HCT116 (cell line): ENCODE measurements around the gene APH1B. TPM values are rescaled to one million over a fixed set of nuclear protein-coding genes. Genes with fewer than 3 reads are reported as not detected.

ENCODE experiments used
- ATAC-seq: fragments of 200-7000 bp; cut with Tn5 transposase; 2 replicates; pipeline ENCODE4 v1.9.1; 2020; ENCODE audit warnings: mild to moderate bottlenecking, moderate library complexity
- BruUV-seq: library from RNA; stranded (reverse); fragments of 400-500 nt; replicated peaks from 2 replicates; lab custom pipeline; 2021; lab: Mats Ljungman, UMichigan
- CTCF ChIA-PET: fragments of 300-600 bp; sonication (Branson Sonifier 250); formaldehyde crosslinking; loops from one replicate; lab custom pipeline; 2021; ENCODE audit warnings: antibody characterized with exemption; lab: Charles Lee
- POLR2A ChIA-PET: fragments of 300-600, 350-600 bp; sonication (Branson Sonifier 250); formaldehyde crosslinking; loops from one replicate; lab custom pipeline; 2021; ENCODE audit warnings: antibody characterized with exemption; lab: Charles Lee
- RAD21 ChIA-PET, 2 experiments: fragments of 300-600 bp; sonication (Branson Sonifier 250); formaldehyde crosslinking; loops; one replicate each; lab custom pipeline; 2023; ENCODE audit warnings: low total read pairs in 2 of 2; ENCODE audit not compliant: uncharacterized antibody in 2 of 2, unreplicated experiment in 2 of 2, low non-redundant PET in 1 of 2; lab: Charles Lee
- DNase-seq: peaks from one replicate; pipeline ENCODE4 v3.0.0-alpha.2; 2010; ENCODE audit warnings: low read depth, low spot score
- H2AFZ ChIP-seq: fragments of 200-600 bp; shearing (Covaris generic), sonication (generic); 2 replicates; pipeline ENCODE4 v1.6.1; 2017; ENCODE audit warnings: low read depth, mixed run types, mixed read lengths, antibody characterized with exemption, low read length; ENCODE audit not compliant: poor library complexity, severe bottlenecking
- H3K27ac ChIP-seq: 2 replicates; pipeline ENCODE4 v1.5.1; 2012; ENCODE audit warnings: low read depth, low read length
- H3K27me3 ChIP-seq: fragments of 200-600 bp; sonication (generic); 2 replicates; pipeline ENCODE4 v1.6.1; 2016; ENCODE audit warnings: mixed run types, low read length, mixed read lengths; ENCODE audit not compliant: insufficient read depth
- H3K36me3 ChIP-seq, 2 experiments: fragments of 200-500 bp in 1 of 2; fragments of 200-600 bp in 1 of 2; sonication (Bioruptor generic) in 1 of 2; sonication (generic) in 1 of 2; 2 replicates each; pipeline versions ENCODE4 v1.5.1 to v1.6.1; 2014 to 2016; ENCODE audit warnings: low read length in 2 of 2, inconsistent platforms in 1 of 2, mixed read lengths in 1 of 2, mixed run types in 1 of 2; ENCODE audit not compliant: insufficient read depth in 2 of 2, control insufficient read depth in 1 of 2
- H3K4me1 ChIP-seq, 2 experiments: fragments of 200-600 bp in 1 of 2; sonication (generic) in 1 of 2; 2 replicates each; pipeline versions ENCODE4 v1.5.1 to v1.6.1; 2012 to 2017; ENCODE audit warnings: low read length in 2 of 2, inconsistent platforms in 1 of 2, mild to moderate bottlenecking in 1 of 2, mixed read lengths in 1 of 2, mixed run types in 1 of 2, moderate library complexity in 1 of 2; ENCODE audit not compliant: insufficient read depth in 2 of 2, control insufficient read depth in 1 of 2
- H3K4me2 ChIP-seq: fragments of 200-600 bp; sonication (generic); 2 replicates; pipeline ENCODE4 v1.6.1; 2017; ENCODE audit warnings: mixed run types, low read length, mixed read lengths
- H3K4me3 ChIP-seq, 2 experiments: fragments of 200-600 bp in 1 of 2; sonication (generic) in 1 of 2; replicated peaks in 1 of 2; 2 replicates each; pipeline ENCODE4 v1.5.1; 2011 to 2016; ENCODE audit warnings: low read length in 2 of 2, control low read depth in 1 of 2, low read depth in 1 of 2, mild to moderate bottlenecking in 1 of 2, mixed read lengths in 1 of 2, mixed run types in 1 of 2
- H3K79me2 ChIP-seq: fragments of 200-600 bp; sonication (generic); 2 replicates; pipeline ENCODE4 v1.6.1; 2017; ENCODE audit warnings: mild to moderate bottlenecking, mixed run types, low read length, moderate library complexity, mixed read lengths; ENCODE audit not compliant: insufficient read depth
- H3K9ac ChIP-seq: fragments of 200-600 bp; sonication (generic); 2 replicates; pipeline ENCODE4 v1.6.1; 2016; ENCODE audit warnings: low read length, mixed read lengths
- H3K9me2 ChIP-seq: fragments of 200-600 bp; sonication (generic), shearing (Covaris generic); 2 replicates; pipeline ENCODE4 v1.6.1; 2017; ENCODE audit warnings: mixed run types, mild to moderate bottlenecking, moderate library complexity; ENCODE audit not compliant: insufficient read depth
- H3K9me3 ChIP-seq, 2 experiments: fragments of 200-500 bp in 1 of 2; fragments of 200-600 bp in 1 of 2; sonication (Bioruptor generic) in 1 of 2; sonication (generic) in 1 of 2; 2 replicates each; pipeline ENCODE4 v1.6.1; 2014 to 2017; ENCODE audit warnings: low read length in 2 of 2, mixed read lengths in 2 of 2, inconsistent platforms in 1 of 2, low read depth in 1 of 2, mild to moderate bottlenecking in 1 of 2, mixed run types in 1 of 2, moderate library complexity in 1 of 2; ENCODE audit not compliant: control insufficient read depth in 1 of 2, insufficient read depth in 1 of 2
- H4K20me1 ChIP-seq: fragments of 200-600 bp; sonication (generic), shearing (Covaris generic); 2 replicates; pipeline ENCODE4 v1.6.1; 2017; ENCODE audit warnings: mixed run types, mild to moderate bottlenecking, moderate library complexity; ENCODE audit not compliant: insufficient read depth
- ATF3 ChIP-seq: IDR thresholded peaks from 2 replicates; pipeline ENCODE4 v1.6.1; 2012
- CBX3 ChIP-seq: IDR thresholded peaks from 2 replicates; pipeline ENCODE4 v1.6.1; 2012; ENCODE audit warnings: low read depth
- EGR1 ChIP-seq: IDR thresholded peaks from 2 replicates; pipeline ENCODE4 v1.6.1; 2012; ENCODE audit warnings: low read depth
- FOSL1 ChIP-seq: IDR thresholded peaks from 2 replicates; pipeline ENCODE4 v1.6.1; 2012; ENCODE audit warnings: low read depth
- JUND ChIP-seq: IDR thresholded peaks from 2 replicates; pipeline ENCODE4 v1.6.1; 2012
- MAX ChIP-seq: IDR thresholded peaks from 2 replicates; pipeline ENCODE4 v1.6.1; 2012
- POLR2A ChIP-seq: IDR thresholded peaks from 2 replicates; pipeline ENCODE4 v1.7.0; 2011; ENCODE audit warnings: borderline replicate concordance; ENCODE audit not compliant: insufficient read depth, insufficient read length; ENCODE audit errors: extremely low read depth
- POLR2AphosphoS5 ChIP-seq: IDR thresholded peaks from 2 replicates; pipeline ENCODE4 v1.6.1; 2011; ENCODE audit warnings: mild to moderate bottlenecking, low read depth, low read length, moderate library complexity
- RAD21 ChIP-seq: IDR thresholded peaks from 2 replicates; pipeline ENCODE4 v1.6.1; 2012; ENCODE audit warnings: low read depth, mild to moderate bottlenecking
- SIN3A ChIP-seq: IDR thresholded peaks from 2 replicates; pipeline ENCODE4 v1.6.1; 2012; ENCODE audit warnings: low read depth
- SP1 ChIP-seq: IDR thresholded peaks from 2 replicates; pipeline ENCODE4 v1.6.1; 2012; ENCODE audit warnings: low read depth
- SRF ChIP-seq: IDR thresholded peaks from 2 replicates; pipeline ENCODE4 v1.6.1; 2012; ENCODE audit warnings: low read depth
- TCF7L2 ChIP-seq: IDR thresholded peaks from 2 replicates; pipeline ENCODE4 v1.7.0; 2011; ENCODE audit warnings: borderline replicate concordance, inconsistent platforms; ENCODE audit not compliant: insufficient read depth, insufficient read length; ENCODE audit errors: extremely low read depth
- ZFX ChIP-seq: fragments of 450-650 bp; IDR thresholded peaks from 2 replicates; pipeline ENCODE4 v1.6.1; 2017
- intact Hi-C: fragments of 100-400 bp; cut with micrococcal nuclease; formaldehyde crosslinking; loops from 2 replicates; pipeline ENCODE4 v1.10.0; 2022
- total RNA-seq: library from RNA; stranded (reverse); gene quantifications from one replicate; pipeline ENCODE4 v1.2.1, GENCODE V29; 2021; ENCODE audit not compliant: unreplicated experiment
- TF ChIP-seq, protein P1 (sequence below): IDR thresholded peaks from 2 replicates; pipeline ENCODE4 v1.6.1; 2011; ENCODE audit warnings: mild to moderate bottlenecking, low read length, moderate library complexity; ENCODE audit not compliant: insufficient replicate concordance; ENCODE audit errors: extremely low read depth
- TF ChIP-seq, protein P2 (sequence below): IDR thresholded peaks from 2 replicates; pipeline ENCODE4 v1.6.1; 2012; ENCODE audit warnings: low read depth
- TF ChIP-seq, protein P3 (sequence below), 3 experiments: fragments of 200-600 bp in 1 of 3; sonication (generic) in 1 of 3; IDR thresholded peaks in 2 of 3; conservative IDR thresholded peaks in 1 of 3; 2 replicates each; pipeline ENCODE4 v1.5.1; 2012 to 2017; ENCODE audit warnings: low read depth in 2 of 3, low read length in 2 of 3, antibody characterized with exemption in 1 of 3, borderline replicate concordance in 1 of 3, control low read depth in 1 of 3, mild to moderate bottlenecking in 1 of 3, mixed read lengths in 1 of 3, mixed run types in 1 of 3, moderate library complexity in 1 of 3; ENCODE audit not compliant: insufficient read depth in 1 of 3

The APH1B gene
- total RNA-seq, 1 experiment from 2014 or later, result 8.5 TPM

- no peaks in the 10 kb centered on the region for H3K27me3 ChIP-seq
- H3K27ac ChIP-seq, result no peak overlapping the region
- TF ChIP-seq CBX3 (no peak), MAX (no peak), ATF3 (no peak), SIN3A (no peak), EGR1 (no peak), ZFX (no peak), JUND (no peak), TCF7L2 (no peak), RAD21 (no peak), POLR2AphosphoS5 (no peak), POLR2A (no peak), SP1 (no peak), FOSL1 (no peak), SRF (no peak)
- TF ChIP-seq, protein P1, sequence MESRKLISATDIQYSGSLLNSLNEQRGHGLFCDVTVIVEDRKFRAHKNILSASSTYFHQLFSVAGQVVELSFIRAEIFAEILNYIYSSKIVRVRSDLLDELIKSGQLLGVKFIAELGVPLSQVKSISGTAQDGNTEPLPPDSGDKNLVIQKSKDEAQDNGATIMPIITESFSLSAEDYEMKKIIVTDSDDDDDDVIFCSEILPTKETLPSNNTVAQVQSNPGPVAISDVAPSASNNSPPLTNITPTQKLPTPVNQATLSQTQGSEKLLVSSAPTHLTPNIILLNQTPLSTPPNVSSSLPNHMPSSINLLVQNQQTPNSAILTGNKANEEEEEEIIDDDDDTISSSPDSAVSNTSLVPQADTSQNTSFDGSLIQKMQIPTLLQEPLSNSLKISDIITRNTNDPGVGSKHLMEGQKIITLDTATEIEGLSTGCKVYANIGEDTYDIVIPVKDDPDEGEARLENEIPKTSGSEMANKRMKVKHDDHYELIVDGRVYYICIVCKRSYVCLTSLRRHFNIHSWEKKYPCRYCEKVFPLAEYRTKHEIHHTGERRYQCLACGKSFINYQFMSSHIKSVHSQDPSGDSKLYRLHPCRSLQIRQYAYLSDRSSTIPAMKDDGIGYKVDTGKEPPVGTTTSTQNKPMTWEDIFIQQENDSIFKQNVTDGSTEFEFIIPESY, result no peak
- TF ChIP-seq, protein P2, sequence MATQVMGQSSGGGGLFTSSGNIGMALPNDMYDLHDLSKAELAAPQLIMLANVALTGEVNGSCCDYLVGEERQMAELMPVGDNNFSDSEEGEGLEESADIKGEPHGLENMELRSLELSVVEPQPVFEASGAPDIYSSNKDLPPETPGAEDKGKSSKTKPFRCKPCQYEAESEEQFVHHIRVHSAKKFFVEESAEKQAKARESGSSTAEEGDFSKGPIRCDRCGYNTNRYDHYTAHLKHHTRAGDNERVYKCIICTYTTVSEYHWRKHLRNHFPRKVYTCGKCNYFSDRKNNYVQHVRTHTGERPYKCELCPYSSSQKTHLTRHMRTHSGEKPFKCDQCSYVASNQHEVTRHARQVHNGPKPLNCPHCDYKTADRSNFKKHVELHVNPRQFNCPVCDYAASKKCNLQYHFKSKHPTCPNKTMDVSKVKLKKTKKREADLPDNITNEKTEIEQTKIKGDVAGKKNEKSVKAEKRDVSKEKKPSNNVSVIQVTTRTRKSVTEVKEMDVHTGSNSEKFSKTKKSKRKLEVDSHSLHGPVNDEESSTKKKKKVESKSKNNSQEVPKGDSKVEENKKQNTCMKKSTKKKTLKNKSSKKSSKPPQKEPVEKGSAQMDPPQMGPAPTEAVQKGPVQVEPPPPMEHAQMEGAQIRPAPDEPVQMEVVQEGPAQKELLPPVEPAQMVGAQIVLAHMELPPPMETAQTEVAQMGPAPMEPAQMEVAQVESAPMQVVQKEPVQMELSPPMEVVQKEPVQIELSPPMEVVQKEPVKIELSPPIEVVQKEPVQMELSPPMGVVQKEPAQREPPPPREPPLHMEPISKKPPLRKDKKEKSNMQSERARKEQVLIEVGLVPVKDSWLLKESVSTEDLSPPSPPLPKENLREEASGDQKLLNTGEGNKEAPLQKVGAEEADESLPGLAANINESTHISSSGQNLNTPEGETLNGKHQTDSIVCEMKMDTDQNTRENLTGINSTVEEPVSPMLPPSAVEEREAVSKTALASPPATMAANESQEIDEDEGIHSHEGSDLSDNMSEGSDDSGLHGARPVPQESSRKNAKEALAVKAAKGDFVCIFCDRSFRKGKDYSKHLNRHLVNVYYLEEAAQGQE, result no peak
- TF ChIP-seq, protein P3, sequence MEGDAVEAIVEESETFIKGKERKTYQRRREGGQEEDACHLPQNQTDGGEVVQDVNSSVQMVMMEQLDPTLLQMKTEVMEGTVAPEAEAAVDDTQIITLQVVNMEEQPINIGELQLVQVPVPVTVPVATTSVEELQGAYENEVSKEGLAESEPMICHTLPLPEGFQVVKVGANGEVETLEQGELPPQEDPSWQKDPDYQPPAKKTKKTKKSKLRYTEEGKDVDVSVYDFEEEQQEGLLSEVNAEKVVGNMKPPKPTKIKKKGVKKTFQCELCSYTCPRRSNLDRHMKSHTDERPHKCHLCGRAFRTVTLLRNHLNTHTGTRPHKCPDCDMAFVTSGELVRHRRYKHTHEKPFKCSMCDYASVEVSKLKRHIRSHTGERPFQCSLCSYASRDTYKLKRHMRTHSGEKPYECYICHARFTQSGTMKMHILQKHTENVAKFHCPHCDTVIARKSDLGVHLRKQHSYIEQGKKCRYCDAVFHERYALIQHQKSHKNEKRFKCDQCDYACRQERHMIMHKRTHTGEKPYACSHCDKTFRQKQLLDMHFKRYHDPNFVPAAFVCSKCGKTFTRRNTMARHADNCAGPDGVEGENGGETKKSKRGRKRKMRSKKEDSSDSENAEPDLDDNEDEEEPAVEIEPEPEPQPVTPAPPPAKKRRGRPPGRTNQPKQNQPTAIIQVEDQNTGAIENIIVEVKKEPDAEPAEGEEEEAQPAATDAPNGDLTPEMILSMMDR (IDR thresholded peaks at IDR 0.05 in 2 of 3, conservative IDR thresholded peaks at IDR 0.05 in 1 of 3; ENCODE audit: borderline replicate concordance in 1 of 3, insufficient read depth in 1 of 3, low read depth in 2 of 3, low read length in 2 of 3), result no peak
- POLR2A ChIA-PET, result no interaction called here
- DNase-seq (no peak), ATAC-seq (no peak)
- H3K36me3 ChIP-seq, result no peaks in the 10 kb centered on the region
- H3K9me2 ChIP-seq, result no peaks in the 10 kb centered on the region
- no peaks in the 10 kb centered on the region for H3K4me1 ChIP-seq
- RAD21 ChIA-PET, result no interaction called here
- no peak overlapping the region for H3K4me3 ChIP-seq
- CTCF ChIA-PET, result no interaction called here
- no peak overlapping the region for H3K4me2 ChIP-seq
- no peaks in the 10 kb centered on the region for H3K9me3 ChIP-seq
- H4K20me1 ChIP-seq, result no peaks in the 10 kb centered on the region
- intact Hi-C loops, result no loop called here
- BruUV-seq, result no TSS peak
- H3K9ac ChIP-seq, result no peak overlapping the region
- no peak overlapping the region for H2AFZ ChIP-seq
- H3K79me2 ChIP-seq, result no peaks in the 10 kb centered on the region
These were observed 64.5 kb downstream of the APH1B start for GRCh38 chr15:63341898-63342297.
